GM21390 (cell line): ENCODE results near the gene TMEM164.

ENCODE experiments used
- ATAC-seq: cut with Tn5 transposase; IDR thresholded peaks from one replicate; pipeline ENCODE4 v1.9.1; 2021; ENCODE audit not compliant: unreplicated experiment

TMEM164 gene

GRCh38 chrX:110036162-110037033 lies 33.5 kb downstream of the TMEM164 start:
- no peak for ATAC-seq

DNA sequence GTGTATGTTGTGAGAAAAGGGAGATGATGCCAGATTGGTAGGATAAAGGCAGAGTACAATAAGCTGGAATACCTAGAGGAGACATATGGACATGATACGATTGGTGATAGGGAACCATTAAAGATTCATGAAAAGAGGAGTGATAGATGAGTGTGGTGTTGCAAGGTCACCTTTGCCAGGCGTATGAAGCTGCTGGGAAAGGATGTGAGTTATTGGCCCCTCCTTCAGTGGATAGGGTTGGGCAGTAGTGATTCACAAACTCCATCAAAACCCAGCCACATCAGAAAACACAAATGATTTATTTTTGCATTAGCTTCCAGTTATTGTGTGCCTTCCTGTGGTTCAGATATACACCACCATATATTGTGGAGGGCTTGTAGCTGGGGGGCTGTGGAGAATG lies 34.3 kb downstream of the TMEM164 start:
- ATAC-seq, result no peak

DNA sequence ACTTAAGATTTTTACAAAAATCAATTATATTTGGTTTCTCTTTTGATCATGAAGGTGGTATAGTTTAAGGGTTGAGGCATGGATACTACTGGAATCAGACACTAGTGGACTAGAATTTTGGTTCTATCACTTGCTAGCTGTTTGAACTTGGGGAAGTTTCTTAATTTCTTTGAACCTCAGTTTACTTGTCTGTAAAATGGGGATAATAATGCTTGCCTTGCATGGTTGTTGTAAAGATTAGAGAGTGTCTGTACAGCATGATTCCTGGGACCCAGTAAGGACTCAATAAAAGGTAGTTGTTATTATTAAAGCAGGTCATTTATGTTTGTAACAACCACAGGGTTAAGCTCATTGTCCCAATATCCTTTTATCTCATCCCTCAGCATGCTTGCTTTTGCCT lies 36.0 kb downstream of the TMEM164 start:
- no peak for ATAC-seq

- ATAC-seq, result no peak
These were observed 39.1 kb downstream of the TMEM164 start for GRCh38 chrX:110041980-110042379.

DNA sequence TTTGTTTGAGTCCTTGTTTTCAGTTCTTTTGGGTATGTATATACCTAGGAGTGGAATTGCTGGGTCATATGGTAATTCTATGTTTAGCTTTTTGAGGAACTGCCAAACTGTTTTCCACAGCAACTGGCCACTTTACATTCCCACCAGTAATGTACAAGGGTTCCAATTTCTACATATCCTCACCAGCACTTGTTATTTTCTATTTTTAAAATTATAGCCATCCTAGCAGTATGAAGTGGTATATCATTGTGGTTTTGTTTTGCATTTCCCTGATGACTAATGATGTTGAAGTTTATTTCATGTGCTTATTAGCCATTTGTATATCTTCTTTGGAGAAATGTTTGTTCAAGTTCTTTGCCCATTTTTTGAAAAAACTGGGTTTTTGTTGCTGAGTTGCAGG lies 39.6 kb downstream of the TMEM164 start:
- no peak for ATAC-seq

GRCh38 chrX:110043506-110043905 lies 40.6 kb downstream of the TMEM164 start:
- ATAC-seq, result no peak

DNA sequence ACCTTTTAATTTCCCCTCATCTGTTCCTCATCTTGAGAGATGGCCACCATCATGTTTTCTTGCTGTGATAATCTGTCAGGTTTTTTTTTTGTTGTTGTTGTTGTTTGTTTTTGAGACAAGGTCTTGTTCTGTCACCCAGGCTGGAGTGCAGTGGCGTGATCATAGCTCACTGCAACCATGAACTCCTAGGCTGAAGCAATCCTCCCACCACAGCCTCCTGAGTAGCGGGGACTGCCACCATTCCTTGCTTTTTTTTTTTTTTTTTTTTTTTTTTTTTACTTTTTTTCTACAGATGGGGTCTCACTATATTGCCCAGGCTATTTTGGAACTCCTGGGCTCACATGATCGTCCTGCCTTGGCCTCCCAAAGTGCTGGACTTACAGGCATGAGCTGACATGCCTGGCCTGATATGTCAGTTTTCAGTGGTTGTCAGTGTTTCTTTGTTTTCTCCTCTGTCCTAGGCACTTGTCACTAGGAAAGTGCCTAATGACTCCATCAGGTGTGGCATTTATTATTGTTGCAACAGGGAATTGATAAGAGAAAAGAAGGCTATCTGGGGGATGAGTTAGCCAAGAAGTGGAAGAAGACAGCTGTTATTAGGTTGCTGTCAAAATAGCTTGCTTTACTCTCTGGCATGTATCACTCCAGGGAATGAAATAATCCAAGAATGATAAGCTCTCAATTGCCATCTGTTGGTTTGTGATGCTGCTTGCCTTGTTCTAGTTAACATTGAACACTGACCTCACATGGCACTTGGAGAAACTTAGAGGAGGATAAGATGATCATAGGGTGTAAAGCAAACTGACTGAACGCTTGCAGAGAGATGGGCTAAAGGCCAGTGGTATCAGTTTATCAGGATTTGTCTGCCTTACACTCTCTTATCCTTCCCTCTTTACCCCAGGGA lies 41.7 kb downstream of the TMEM164 start:
- ATAC-seq, result no peak

- no peak for ATAC-seq
These were observed 42.5 kb downstream of the TMEM164 start for GRCh38 chrX:110045421-110045820.

GRCh38 chrX:110046001-110046400 lies 43.1 kb downstream of the TMEM164 start:
- ATAC-seq, result no peak

- ATAC-seq, result no peak
These were observed 44.1 kb downstream of the TMEM164 start for GRCh38 chrX:110046971-110047370.

GRCh38 chrX:110049096-110049495 lies 46.2 kb downstream of the TMEM164 start:
- no peak for ATAC-seq

- no peak for ATAC-seq
These were observed 47.5 kb downstream of the TMEM164 start for GRCh38 chrX:110050386-110050785.

- ATAC-seq, result no peak
These were observed 48.0 kb downstream of the TMEM164 start for GRCh38 chrX:110050901-110051300.

DNA sequence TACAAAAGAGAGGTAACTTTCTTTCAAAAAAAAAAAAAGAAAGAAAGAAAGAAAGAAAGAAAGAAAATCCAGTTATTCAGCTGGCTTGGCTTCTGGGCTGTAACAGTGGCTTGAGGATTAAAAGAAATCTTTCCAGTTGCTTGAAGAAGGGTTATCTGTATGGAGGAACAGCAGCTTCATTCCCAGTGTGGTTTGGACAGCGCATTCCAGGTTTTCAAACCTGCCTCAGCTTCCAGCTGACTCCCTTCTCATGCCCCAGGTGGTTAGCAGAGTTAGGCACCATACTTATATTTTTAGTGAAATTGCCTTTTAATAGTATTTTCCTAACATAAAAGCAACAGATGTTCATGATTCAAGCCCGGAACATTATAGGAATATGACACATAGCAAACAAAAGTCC lies 48.6 kb downstream of the TMEM164 start:
- ATAC-seq, result no peak

DNA sequence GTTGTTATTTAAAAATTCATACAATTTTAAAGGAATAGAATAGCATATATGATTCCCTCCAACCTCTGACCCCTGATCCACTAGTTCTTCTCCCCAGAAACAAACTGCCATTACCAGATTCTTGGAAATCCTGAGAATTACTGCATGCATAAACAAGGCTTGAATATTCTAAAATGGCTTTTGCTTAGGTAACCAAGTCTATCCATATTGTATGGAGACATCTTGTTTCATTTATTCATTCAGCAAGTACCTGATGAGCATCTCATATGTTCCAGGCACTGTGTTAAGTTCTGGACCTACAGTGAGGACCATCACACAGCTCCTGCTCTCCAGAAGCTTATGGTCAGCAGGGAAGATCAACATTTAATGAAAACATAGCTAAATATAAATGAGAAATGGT lies 49.4 kb downstream of the TMEM164 start:
- no peak for ATAC-seq

- ATAC-seq, result no peak
These were observed 50.5 kb downstream of the TMEM164 start for GRCh38 chrX:110053453-110053852.

GRCh38 chrX:110055616-110056015 lies 52.7 kb downstream of the TMEM164 start:
- no peak for ATAC-seq

GRCh38 chrX:110056419-110056818 lies 53.5 kb downstream of the TMEM164 start:
- ATAC-seq, result no peak

GRCh38 chrX:110059410-110059809 lies 56.5 kb downstream of the TMEM164 start:
- ATAC-seq, result no peak

DNA sequence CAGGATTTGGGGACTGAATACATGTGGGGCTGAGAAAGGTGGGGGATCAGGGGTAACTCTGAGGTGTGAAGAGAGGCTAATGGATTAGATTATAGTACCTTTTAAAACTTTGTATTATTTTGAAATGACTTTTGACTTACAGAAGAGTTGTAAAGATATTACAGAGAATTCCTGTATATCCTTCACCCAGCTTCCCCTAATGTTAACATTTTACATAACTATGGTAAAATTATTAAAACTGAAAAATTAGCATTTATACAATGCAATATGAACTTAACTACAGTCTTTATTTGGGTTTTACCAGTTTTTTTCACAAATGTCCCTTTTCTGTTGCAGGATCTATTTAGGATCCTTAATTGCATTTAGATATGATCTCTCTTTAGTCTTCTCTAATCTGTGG lies 57.4 kb downstream of the TMEM164 start:
- ATAC-seq, result no peak

GRCh38 chrX:110060846-110061537 lies 58.1 kb downstream of the TMEM164 start:
- no peak for ATAC-seq
